Measurements from ENCODE around the gene C3orf33.

Gene C3orf33

DNA sequence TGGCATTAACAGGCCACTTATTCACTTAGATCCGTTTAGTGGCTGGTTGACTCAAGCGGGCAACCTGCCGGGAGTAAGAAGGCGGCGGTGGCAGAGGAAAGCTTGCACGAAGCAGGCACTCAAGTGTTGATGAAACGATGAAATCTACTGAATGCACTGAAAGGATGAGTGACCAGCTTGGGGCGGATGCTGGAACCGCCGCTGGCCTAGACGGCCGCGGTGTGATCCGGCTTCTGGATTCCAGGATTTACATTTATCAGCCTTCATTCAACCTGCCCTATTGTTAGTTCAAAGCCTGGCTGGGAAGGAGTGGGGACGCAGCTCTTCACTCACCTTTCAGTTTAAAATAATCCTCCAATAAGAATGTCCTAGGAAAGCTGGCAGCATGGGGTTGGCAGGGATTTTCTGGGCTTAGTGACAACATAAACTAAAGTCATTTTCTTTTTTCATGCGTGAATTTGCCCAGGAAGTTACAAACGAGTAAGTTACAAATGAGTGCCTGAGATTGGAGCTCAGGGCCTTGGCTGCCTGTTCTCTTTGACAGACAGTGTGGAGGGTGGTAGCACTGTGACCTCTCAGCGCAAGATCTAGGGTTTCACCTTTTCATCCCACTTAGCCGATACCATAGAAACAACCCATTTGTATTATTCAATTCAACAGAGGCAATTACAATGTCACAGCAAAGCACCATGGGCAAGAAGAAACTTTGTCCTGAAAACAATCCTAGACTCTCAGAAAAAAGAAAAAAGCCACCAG lies 60.1 kb downstream of the C3orf33 start:
- DNase-seq: no peak
- in situ Hi-C loops (cut with HindIII; ENCODE audit: low pct_ligation_motif_present, low sequenced_read_pairs): no loop called here
- H3K27me3 ChIP-seq (replicated peaks): no peaks in the 10 kb centered on the region

DNA sequence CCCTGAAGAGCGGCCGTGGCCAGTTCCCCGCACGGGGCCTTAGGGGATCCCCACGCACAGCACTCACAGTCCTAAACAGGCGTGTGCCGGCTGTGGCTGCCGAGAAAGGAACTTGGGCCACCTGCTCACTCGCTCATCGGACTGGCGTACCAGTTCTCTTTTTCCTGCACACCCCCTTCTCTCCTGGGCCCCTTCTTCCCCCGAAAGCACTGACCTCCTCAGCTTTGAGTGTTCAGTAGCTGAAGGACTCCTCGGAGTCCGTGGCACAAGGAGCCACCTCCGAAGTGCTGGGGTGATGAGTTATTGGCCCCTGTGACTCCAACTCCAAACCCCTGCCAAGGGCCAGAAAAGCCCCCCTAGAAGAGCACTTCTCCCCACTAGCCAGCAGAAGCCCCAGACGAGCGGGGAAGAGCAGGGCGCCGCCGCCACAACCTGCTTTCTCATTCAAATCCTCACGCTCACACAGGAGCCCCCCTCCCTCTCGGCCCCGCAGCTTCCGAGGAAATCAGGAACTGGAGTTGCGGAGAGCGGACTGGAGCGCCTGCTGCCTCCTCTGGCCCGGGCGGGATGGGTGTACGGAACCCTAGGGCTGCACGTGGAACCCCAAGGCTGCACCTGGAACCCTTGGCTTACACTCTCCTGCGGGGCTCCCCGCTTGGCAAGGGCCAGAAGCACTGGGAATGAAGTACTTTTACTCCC lies 61.3 kb downstream of the C3orf33 start, which contains the start of gene PLCH1:
TSS of gene PLCH1 (minus strand) at position 446 of the 699 bp plus-strand sequence. CDS start 40,847 bp downstream, outside the sequence.
- DNase-seq: peak; percentile 47
- Histone ChIP-seq H3K36me3 (replicated peaks) (no peaks in the 10 kb centered on the region), H3K27ac (no peak within 1 kb of the TSS), H3K4me3 (ENCODE audit: low read depth, low read length) (peak within 1 kb of the TSS; percentile 77), H3K27me3 (replicated peaks) (no peaks in the 10 kb centered on the region)
- TF ChIP-seq, protein P1, sequence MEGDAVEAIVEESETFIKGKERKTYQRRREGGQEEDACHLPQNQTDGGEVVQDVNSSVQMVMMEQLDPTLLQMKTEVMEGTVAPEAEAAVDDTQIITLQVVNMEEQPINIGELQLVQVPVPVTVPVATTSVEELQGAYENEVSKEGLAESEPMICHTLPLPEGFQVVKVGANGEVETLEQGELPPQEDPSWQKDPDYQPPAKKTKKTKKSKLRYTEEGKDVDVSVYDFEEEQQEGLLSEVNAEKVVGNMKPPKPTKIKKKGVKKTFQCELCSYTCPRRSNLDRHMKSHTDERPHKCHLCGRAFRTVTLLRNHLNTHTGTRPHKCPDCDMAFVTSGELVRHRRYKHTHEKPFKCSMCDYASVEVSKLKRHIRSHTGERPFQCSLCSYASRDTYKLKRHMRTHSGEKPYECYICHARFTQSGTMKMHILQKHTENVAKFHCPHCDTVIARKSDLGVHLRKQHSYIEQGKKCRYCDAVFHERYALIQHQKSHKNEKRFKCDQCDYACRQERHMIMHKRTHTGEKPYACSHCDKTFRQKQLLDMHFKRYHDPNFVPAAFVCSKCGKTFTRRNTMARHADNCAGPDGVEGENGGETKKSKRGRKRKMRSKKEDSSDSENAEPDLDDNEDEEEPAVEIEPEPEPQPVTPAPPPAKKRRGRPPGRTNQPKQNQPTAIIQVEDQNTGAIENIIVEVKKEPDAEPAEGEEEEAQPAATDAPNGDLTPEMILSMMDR (IDR thresholded peaks at IDR 0.05; ENCODE audit: low read depth, low read length, missing control alignments): no peak
- in situ Hi-C loops (cut with HindIII; ENCODE audit: low pct_ligation_motif_present, low sequenced_read_pairs): no loop called here

More for the DNA sequence above, 60.1 kb downstream of the C3orf33 start:
- H3K4me3 ChIP-seq (ENCODE audit: low read depth, low read length): no peak overlapping the region
- no peak overlapping the region for H3K27ac ChIP-seq
- H3K36me3 ChIP-seq (replicated peaks): no peaks in the 10 kb centered on the region
- TF ChIP-seq, protein P1 (IDR thresholded peaks at IDR 0.05; ENCODE audit: low read depth, low read length, missing control alignments): no peak

DNA sequence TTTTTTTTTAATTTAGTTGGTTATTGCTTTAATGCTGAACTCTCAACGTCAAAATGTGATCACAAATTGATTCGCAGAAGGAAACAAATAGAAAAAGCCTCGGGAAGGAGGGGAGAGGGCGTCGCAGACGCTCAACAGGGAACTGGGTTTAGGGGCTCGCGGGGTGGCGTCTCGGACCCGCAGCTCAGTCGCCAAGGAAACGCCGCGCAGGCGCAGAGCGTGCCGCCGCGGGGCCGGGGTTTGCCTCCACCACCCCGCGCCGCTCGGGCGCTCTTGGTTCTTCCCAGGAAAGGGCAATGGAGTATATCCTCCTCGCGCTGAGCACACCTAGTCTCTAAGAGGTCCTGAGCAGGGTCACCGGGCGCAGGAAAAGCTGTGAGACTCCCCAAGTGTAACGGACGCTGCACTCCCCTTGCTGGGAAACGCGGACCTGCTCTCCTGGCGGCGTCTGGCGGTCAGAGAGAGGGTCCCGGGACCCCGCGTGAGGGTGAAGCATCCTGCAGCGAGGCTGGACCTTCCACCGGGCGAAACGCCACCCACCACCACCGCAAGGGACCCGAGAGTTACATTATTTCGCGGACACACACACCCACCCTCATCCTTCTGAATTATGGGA lies 62.0 kb downstream of the C3orf33 start:
- Histone ChIP-seq H3K4me3 (ENCODE audit: low read depth, low read length) (peak overlapping the region; percentile 77), H3K27me3 (replicated peaks) (no peaks in the 10 kb centered on the region), H3K36me3 (replicated peaks) (no peaks in the 10 kb centered on the region), H3K27ac (no peak overlapping the region)
- DNase-seq: no peak
- in situ Hi-C loops (cut with HindIII; ENCODE audit: low pct_ligation_motif_present, low sequenced_read_pairs): no loop called here
- TF ChIP-seq, protein P1 (IDR thresholded peaks at IDR 0.05; ENCODE audit: low read depth, low read length, missing control alignments): no peak

DNA sequence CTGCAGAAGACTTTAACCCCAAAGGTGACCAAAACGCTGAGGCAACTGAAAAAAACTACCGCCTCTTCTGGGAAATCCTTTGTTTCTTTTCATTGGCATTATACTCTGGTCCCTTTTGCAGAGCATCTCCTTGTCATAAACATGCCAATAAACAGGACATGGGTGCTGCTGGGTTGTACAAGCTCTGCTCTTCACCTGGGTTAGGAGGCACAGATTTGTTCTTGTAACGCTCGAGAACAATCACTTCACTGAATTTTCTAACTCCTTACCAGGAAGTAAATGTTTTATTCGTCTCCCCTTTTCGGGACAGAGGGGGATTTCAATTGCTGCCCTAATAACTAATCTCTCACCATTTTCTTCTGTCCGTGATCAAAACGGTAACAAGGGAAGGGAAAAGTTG lies 62.5 kb downstream of the C3orf33 start:
- H3K27me3 ChIP-seq (replicated peaks): no peaks in the 10 kb centered on the region
- no peak for DNase-seq
- in situ Hi-C loops (cut with HindIII; ENCODE audit: low pct_ligation_motif_present, low sequenced_read_pairs): no loop called here
- no peak overlapping the region for H3K27ac ChIP-seq
- H3K36me3 ChIP-seq (replicated peaks): no peaks in the 10 kb centered on the region
- TF ChIP-seq, protein P1 (IDR thresholded peaks at IDR 0.05; ENCODE audit: low read depth, low read length, missing control alignments): no peak
- H3K4me3 ChIP-seq (ENCODE audit: low read depth, low read length): peak overlapping the region; percentile 77

DNA sequence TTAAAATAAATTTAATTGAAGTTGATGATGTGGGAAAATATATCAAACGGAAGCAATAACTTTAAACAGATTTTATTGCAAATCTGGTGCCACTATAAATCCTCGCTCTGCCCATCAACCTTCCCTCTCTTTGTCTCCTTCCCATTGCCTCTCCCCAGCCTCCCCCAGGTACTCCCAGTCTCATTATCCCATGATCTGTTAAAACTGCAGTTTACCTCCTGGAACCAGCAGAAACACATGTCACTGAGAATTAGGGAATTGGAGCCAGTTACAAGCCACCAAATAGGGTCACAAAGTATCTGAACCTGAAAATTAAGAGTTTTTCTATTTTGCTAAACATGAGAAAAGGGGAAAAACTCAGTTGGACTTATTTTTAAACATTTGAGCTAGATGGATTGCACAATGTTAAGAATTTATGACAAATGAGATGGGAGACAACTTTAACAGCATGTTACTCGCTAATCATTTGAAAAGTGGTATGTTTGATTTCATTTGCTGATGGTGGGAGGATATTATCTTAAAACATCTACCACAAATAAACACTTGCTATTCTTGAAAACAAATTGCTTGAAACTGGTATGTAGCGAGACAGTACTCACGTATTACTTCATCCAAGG lies 63.6 kb downstream of the C3orf33 start:
- no peak for DNase-seq
- H3K27me3 ChIP-seq (replicated peaks): no peaks in the 10 kb centered on the region
- H3K4me3 ChIP-seq (ENCODE audit: low read depth, low read length): no peak overlapping the region
- H3K27ac ChIP-seq: no peak overlapping the region
- in situ Hi-C loops (cut with HindIII; ENCODE audit: low pct_ligation_motif_present, low sequenced_read_pairs): no loop called here
- TF ChIP-seq, protein P1 (IDR thresholded peaks at IDR 0.05; ENCODE audit: low read depth, low read length, missing control alignments): no peak
- H3K36me3 ChIP-seq (replicated peaks): no peaks in the 10 kb centered on the region
